ENCODE measurements around the gene SEC22C. TPM values are rescaled to one million over a fixed set of nuclear protein-coding genes. Genes with fewer than 3 reads are reported as not detected.

Gene SEC22C
- total and polyA plus RNA-seq, 2 of the 13 experiments (the other 11 are each of a cell fraction or from before 2014, with no cell fraction given), result 20.0 to 40.0 TPM

- no peak for TF ChIP-seq HBP1 (CRISPR knock-in tag; IDR thresholded peaks at IDR 0.05; ENCODE audit: low read depth)
- TF ChIP-seq ONECUT2 (CRISPR knock-in tag; IDR thresholded peaks at IDR 0.05), result no peak
- TF ChIP-seq THYN1 (CRISPR knock-in tag; IDR thresholded peaks at IDR 0.05; ENCODE audit: borderline replicate concordance, low read depth), result no peak
- TF ChIP-seq ETV5 (CRISPR knock-in tag; IDR thresholded peaks at IDR 0.05; ENCODE audit: borderline replicate concordance), result no peak
- TF ChIP-seq MAZ (IDR thresholded peaks at IDR 0.05; ENCODE audit: borderline replicate concordance, low read depth, low read length), result peak; percentile 51; the same call in 1 of the 2 replicates
- TF ChIP-seq MAZ (CRISPR knock-in tag; IDR thresholded peaks at IDR 0.05; ENCODE audit: low read depth), result peak; percentile 71; the same call in 1 of the 2 replicates
- peak; percentile 68; the same call in 1 of the 2 replicates for TF ChIP-seq YEATS4 (CRISPR knock-in tag; IDR thresholded peaks at IDR 0.05; ENCODE audit: borderline replicate concordance)
- peak; percentile 71; the same call in 1 of the 2 replicates for TF ChIP-seq ZNF337 (CRISPR knock-in tag; IDR thresholded peaks at IDR 0.05; ENCODE audit: borderline replicate concordance, low read depth)
- no peak for TF ChIP-seq ELF1 (CRISPR knock-in tag; IDR thresholded peaks at IDR 0.05)
- TF ChIP-seq MXD3 (CRISPR knock-in tag; IDR thresholded peaks at IDR 0.05), result peak; percentile 74; the same call in 1 of the 2 replicates
- TF ChIP-seq ZNF567 (CRISPR knock-in tag; IDR thresholded peaks at IDR 0.05; ENCODE audit: borderline replicate concordance), result no peak; the same call in 1 of the 2 replicates
- TF ChIP-seq SP140L (CRISPR knock-in tag; IDR thresholded peaks at IDR 0.05; ENCODE audit: borderline replicate concordance), result no peak
- no peak for TF ChIP-seq ZFP1 (CRISPR knock-in tag; IDR thresholded peaks at IDR 0.05)
- no peak for TF ChIP-seq HOXA7 (CRISPR knock-in tag; IDR thresholded peaks at IDR 0.05)
- TF ChIP-seq ZBTB7B (CRISPR knock-in tag; IDR thresholded peaks at IDR 0.05), result peak; percentile 46; the same call in 1 of the 2 replicates
- TF ChIP-seq ZNF770 (CRISPR knock-in tag; IDR thresholded peaks at IDR 0.05), result peak; percentile 64; the same call in 1 of the 2 replicates
- no peak for TF ChIP-seq U2AF2 (IDR thresholded peaks at IDR 0.05; ENCODE audit: low read depth, low read length)
- TF ChIP-seq AHR (CRISPR knock-in tag; IDR thresholded peaks at IDR 0.05), result peak; percentile 85; the same call in 1 of the 2 replicates
- TF ChIP-seq RORA (CRISPR knock-in tag; IDR thresholded peaks at IDR 0.05), result no peak
- no peak for TF ChIP-seq EP300 (IDR thresholded peaks at IDR 0.05; ENCODE audit: low read depth in 2 of 2, low read length in 2 of 2)
- TF ChIP-seq EP300 (CRISPR knock-in tag; IDR thresholded peaks at IDR 0.05; ENCODE audit: borderline replicate concordance), result no peak
- TF ChIP-seq GLI4 (CRISPR knock-in tag; IDR thresholded peaks at IDR 0.05; ENCODE audit: borderline replicate concordance), result peak; percentile 32; the same call in 1 of the 2 replicates
- no peak for TF ChIP-seq ZNF354B (CRISPR knock-in tag; IDR thresholded peaks at IDR 0.05)
- peak; percentile 94; the same call in 1 of the 2 replicates for TF ChIP-seq TBX2 (CRISPR knock-in tag; IDR thresholded peaks at IDR 0.05; ENCODE audit: borderline replicate concordance)
- no peak for TF ChIP-seq ISL2 (CRISPR knock-in tag; IDR thresholded peaks at IDR 0.05)
Measured at GRCh38 chr3:42581709-42582473, at the start of gene SEC22C (continued).

Data from HepG2 (cell line).